Measurements from ENCODE around the gene CFAP61.

- TF ChIP-seq CTCF (IDR thresholded peaks at IDR 0.05) (no peak), POLR2A (IDR thresholded peaks at IDR 0.05) (no peak)
These were observed 160.4 kb downstream of the CFAP61 start for GRCh38 chr20:20212675-20213096.
